ENCODE results near the gene GPR68.
"Not testable (repeated sequence)": the region's sequence is repeated elsewhere in the genome, so short reads cannot be mapped to it uniquely, and the experiment has no call there.

The GPR68 gene

DNA sequence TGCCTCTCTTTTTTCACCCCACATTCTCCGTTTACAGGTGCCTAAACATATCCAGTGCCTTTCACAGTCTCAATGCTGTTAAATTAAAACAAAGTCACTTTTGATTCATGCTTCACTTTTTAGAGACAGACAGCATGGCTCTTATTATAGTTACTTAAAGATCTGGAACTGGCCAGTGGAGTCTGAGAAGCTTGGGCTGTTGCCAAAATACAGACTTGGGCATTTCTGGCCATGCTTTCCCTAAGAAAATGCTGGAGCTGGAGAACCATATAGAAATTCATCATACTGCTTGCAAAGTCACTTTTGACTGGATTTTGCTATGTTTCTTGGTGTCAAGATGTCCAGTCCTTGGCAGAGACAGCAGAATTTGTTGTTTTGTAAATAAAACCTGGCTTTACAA, 12.2 kb upstream of the GPR68 start:
- in situ Hi-C loops (cut with HindIII; ENCODE audit: low sequenced_read_pairs), result no loop called here

DNA sequence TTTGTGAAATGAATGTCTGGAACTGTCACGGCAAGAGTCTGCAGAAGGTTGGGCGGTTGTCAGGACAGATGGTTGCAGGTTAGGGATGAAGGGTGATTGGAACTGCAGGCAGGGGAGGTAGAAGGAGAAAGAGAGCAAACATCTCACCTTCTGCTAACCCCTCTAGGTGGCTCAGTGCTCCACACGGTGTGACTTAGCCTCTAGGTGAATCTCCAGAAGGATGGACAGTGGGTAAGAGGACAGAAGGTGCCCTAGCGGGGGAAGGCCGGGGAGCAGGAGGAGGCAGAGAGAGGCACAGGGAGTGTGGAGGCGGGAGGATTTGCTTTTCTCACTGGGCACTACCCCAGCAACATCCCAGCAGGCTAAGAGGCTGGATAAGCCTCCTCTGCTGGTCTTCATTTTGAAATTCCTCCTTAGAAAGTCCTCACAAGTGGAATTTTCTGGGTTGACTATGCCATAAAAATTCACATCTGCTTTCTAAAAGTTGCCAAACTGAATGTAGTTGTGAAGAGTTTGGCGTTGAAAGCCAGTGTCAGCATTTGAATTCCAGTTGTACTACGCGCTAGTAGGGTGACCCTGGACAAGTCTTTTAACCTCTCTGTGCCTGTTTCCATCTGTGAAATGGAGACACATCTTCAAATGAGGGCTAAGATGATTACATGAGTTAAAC, 10.7 kb upstream of the GPR68 start:
- in situ Hi-C loops (cut with HindIII; ENCODE audit: low sequenced_read_pairs), result no loop called here

DNA sequence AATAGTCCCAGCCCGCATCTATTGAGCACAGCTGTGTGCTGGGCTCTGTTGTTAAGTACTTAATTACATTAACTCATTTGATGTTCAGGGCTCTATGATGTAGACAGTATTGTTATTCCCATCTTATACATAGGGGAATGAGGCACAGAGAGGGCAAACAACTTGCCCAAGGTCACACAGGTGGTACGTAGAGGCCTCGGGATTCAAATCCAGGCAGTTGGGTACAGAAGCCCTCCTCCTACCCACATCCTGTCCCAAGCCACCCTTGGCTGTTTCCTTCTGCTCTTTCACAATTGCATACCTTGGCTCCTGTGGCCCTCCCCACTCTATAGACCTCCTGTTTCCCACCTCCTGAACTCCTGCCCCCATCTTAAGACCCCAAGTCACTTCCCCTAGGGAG, 10.0 kb upstream of the GPR68 start:
- in situ Hi-C loops (cut with HindIII; ENCODE audit: low sequenced_read_pairs), result no loop called here

DNA sequence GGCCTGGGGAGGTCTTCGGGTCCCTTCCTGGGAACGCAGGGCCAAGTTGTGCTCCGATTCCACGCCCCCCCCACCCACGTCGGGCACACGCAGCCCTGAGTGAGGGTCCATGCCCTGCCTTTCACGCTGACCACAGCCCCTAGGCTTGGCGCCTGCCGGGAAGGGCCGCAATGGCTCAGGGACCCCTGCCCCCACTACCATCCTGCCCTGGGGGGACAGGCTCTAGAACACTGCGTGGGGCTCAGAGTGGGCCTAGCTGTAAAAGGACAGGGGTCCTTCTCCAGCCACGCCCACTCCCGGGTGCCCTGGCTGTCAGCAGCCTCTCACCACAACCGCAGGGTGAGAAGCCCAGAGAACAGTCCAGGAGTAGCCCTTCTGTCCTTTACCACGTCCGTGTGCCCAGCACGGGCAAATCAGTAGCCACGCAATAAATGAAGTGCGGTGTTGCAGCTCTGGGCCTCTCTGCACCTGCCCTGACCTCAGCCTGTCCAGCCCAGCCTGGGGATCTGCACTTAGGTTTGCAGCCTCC, 9.4 kb upstream of the GPR68 start:
- in situ Hi-C loops (cut with HindIII; ENCODE audit: low sequenced_read_pairs), result no loop called here

DNA sequence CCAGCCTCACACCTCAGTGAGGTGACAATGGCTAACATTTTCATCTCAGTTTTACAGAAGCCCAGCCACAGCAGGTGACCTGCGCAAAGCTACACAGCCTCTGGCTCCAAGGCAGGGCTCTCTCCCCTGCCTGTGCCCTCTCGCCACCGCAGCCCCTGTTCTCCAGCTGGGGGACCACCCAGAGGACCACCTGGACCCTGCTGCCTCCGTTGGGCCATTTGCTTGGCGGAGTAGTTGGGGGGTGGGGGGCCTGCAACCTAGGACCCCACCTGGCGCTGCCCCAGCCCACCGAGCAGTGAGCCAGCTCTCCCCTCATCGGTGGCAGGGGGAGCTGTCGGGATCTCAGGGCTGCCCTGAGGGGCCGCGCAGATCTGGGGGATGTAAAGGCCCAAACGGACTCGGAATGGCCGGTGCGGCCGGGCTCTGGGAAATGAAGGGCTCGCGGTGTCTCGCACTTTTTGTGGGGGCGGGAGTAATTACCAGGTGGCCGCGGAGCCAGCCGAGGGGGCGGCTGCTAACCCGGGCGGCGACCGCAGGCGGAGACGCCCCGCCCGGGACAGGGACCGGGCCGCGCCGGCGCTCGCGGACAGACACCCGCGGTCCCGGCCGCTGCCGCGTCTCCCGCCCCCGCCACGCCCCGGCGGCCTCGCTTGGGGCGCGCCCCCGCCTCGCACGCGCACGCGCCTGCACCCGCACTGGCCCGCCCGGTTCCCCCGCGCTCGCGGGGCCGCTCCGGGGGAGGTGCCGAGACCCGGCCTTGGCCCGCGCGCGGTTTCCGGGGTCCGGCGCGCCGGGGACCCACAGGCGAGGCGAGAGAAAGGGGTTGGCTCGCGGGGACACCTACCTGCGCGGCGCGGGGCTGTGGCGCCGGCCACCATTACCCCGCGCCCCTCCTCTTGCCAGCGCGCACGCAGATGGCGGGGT, 8.6 kb upstream of the GPR68 start:
- in situ Hi-C loops (cut with HindIII; ENCODE audit: low sequenced_read_pairs), result no loop called here

DNA sequence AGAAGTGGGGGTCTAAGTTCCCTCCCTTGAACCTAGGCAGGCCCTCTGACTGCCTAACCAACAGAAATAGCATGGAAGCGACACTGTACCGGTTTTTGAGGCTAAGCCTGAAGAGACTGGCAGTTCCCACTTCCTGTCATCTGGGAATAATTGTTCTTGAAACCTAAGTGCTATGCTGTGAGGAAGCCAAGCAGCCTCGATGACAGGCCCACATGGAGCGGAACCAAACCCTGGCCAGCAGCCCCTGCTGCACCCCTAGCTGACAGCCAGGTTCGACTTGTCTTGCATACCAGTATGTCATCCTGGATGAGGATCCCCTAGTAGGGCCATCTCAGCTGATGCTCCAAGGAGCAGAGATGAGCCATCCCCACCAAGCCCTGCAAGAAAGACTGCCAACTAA, 6.4 kb upstream of the GPR68 start:
- in situ Hi-C loops (cut with HindIII; ENCODE audit: low sequenced_read_pairs), result no loop called here

DNA sequence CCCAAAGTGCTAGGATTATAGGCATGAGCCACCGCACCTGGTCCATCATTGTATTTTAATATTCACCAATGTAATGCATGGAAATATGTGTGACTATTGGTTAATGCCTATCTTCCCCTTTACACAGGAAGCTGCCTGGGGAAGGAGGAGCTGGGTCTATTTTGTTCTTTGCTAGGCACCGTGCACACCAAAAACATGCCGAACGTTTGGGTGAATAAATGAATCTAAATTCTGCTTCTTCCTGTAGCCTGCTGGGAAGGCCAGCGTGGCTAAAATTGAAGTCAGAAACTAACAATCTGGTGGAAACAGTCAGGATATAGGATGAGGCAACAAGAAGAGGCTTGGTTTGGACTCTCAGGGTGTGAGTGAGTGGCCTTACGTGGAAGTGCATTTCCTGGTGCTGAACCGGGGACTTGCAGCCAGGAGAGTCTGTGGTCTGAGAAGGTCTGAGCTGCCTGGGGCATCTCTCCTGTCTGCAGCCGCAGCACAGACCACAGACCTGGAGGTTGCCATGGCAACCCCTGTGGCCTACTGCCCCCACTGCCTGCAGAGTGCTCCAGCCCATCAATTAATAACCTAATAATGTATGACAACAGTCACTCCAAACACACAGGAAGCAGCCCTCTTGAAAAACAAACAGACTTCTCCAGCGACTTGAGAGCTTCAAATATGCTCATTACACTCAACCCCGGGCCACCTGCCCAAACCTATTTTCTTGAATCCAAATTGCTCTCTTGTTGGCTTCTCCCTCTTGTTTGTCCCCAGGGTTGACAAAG, 5.5 kb upstream of the GPR68 start:
- in situ Hi-C loops (cut with HindIII; ENCODE audit: low sequenced_read_pairs), result no loop called here

DNA sequence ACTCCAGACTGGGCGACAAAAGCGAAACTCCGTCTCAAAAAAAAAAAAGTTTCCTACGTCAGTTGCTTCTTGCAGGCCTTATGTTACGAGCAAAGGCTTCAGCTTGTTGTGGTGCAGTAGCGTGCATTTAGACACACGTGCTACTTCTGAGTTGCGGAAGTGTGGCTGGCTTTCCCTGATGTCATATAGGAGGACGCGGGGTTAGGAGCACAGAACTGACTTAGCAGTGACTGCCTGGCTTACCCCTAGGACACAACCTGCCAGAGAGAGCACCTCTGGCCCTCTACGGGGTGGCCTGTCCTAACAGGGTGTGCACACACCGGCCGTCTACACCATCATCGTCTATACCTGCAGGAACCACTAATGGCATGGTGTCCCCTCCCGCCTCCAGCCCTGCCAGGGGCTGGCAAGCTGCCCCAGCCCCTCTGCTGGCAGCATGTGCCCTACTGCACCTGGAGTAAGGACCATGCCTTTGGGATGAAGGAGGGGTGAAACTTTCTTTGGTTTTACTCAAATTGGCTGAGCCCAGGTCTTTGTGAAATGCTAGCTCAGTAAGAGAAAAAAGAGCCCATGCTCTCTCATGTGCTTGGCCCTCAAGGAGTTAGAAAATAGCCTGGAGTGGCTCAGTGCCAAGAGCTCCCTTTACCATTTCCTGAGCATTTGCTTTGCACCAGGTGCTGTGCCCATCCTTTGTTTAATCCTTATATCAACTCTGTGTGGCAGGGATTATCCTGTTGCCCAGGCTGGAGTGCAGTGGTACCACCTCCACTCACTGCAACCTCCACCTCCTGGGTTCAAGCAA, 1.7 kb upstream of the GPR68 start:
- in situ Hi-C loops (cut with HindIII; ENCODE audit: low sequenced_read_pairs), result no loop called here

DNA sequence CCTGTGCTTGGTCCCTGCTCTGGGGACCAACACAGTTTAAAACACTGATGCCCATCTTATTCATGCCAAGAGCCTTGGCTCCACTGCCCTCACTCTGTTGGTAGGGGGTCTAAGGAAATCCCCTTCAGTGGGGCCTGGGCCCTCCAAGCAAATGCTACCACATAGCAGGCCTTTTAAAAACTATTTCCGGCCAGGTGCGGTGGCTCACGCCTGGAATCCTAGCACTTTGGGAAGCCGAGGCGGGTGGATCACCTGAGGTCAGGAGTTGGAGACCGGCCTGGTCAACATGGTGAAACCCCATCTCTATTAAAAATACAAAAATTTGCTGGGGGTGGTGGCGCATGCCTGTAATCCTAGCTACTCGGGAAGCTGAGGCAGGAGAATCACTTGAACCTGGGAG, 1.1 kb upstream of the GPR68 start:
- in situ Hi-C loops (cut with HindIII; ENCODE audit: low sequenced_read_pairs), result not testable (repeated sequence)

DNA sequence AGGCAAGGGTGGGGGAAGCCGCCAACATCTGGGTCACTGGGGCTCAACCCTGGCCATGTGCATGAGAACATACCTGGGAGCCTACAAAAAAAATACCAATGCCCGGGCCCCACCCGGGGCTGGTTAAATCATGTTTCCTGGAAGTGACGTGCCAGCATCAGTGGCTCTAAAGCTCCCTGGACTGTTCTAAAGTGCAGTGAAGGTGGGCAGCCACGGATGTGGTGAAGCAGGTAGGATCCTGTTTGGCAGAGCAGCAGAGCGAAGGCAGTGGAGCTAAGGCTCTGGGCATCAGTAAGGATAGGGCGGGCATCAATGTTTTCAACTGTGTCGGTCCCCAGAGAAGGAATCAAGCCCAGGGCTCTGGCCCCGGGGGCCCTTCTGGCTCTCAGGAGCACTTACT, 525 bp upstream of the GPR68 start:
- in situ Hi-C loops (cut with HindIII; ENCODE audit: low sequenced_read_pairs), result no loop called here

DNA sequence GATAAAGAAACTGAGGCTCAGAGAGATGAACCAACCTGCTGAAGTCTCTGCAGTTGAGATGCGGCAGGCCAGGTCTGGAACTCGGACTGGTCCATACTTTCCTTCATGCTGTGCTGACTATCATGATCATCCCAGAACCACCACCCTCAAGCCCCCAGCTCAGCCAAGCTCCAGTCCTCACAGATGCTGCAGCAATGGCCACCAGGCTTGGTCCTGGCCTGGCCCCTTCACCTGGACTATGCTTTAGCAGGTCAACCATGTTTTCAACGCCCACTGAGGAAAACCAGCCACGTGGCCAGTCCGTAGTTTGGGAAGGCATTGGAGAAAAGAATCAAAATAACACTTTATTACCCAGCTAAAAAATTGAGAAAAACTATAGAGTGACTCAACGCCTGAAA, 1.4 kb downstream of the GPR68 start:
- in situ Hi-C loops (cut with HindIII; ENCODE audit: low sequenced_read_pairs), result no loop called here

DNA sequence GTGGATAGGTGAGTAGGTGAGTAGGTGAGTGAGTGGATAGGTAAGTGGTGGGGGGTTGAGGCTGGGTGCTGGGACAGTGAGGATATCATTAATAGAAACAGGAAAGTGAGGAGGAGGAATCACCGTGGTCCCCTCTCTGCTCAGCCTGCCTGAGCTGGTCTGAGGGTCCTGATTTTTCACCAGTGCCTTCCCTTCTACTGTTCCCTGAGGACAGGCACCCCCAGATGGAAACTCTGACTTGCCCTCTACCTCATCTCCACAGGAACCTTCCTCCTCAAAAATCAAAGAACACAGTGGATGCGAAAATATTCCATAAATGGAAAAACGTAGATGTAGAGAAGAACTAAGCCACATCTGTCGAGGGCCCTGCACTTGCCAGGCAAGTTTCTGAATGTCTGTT, 1.9 kb downstream of the GPR68 start:
- in situ Hi-C loops (cut with HindIII; ENCODE audit: low sequenced_read_pairs), result no loop called here

DNA sequence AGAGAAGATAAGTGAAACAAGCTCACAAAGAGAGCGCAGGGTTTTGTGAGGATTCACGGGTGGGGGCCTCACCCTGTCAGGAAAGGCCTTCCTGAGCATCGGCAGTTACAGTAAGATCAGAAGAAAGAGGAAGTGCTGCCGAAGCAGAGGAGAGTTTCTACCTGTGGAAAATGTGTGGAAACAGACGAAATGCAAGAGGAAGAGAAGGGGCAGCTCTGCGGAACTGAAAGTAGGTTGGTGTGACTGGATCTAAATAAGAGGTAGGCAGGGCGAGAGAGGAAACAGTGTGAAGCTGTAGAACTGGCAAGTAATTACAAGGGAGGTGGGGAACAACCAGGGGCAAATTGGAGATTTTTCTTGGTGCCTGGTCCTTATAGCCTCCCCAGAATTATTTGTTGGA, 2.6 kb downstream of the GPR68 start:
- in situ Hi-C loops (cut with HindIII; ENCODE audit: low sequenced_read_pairs), result no loop called here

DNA sequence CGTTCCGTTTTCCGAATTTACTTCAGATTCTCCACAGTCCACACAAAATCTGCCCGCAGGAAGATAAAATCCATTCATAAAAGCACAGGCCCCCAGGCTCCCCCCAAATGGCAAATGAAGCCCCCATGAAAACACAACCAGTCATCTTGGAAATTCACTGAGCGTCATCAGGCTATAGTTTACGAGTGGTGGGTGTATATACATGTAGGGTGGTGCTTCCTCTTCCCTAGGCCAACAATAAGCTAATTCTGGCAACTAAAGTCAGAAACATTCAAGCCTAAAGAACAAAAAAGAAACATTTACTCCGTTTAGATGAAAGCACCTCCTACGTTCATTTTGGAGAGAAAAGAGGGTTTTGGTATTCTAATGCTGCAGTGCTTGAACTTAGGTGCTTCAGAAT, 5.8 kb downstream of the GPR68 start:
- in situ Hi-C loops (cut with HindIII; ENCODE audit: low sequenced_read_pairs), result no loop called here

DNA sequence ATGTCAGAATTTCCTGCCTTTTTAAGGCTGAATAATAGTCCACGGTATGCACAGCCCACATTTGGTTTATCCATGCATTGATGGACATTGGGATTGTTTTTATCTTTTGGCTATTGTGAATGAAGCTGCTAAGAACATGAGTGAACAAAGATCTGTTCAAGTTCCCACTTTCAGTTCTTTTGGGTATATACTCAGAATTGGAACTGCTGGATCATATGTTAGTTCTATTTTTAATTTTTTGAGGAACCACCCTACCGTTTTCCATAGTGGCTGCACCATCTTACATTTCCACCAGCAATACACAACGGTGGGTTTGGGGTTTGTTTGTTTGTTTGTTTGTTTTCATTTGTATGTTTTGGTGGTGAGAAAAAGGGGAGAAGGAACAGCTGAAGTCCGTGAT, 6.4 kb downstream of the GPR68 start:
- in situ Hi-C loops (cut with HindIII; ENCODE audit: low sequenced_read_pairs), result no loop called here

DNA sequence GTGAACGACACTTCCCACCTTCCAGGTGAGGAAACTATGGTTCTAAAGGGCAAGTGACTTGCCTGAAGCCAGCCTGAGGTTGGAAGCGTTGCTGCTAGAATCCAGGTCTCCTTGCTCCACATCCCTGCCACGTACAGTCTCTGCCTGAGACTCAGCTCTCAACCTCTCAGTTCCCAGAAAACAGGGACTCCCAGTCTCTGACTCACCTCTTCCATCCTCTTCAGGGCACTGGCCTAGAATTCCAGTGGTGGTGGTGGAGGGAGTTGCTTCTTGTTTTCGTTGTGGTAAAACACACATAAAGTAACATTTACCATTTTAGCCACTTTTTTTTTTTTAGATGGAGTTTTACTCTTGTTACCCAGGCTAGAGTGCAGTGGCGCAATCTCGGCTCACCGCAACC, 7.3 kb downstream of the GPR68 start:
- in situ Hi-C loops (cut with HindIII; ENCODE audit: low sequenced_read_pairs), result no loop called here

DNA sequence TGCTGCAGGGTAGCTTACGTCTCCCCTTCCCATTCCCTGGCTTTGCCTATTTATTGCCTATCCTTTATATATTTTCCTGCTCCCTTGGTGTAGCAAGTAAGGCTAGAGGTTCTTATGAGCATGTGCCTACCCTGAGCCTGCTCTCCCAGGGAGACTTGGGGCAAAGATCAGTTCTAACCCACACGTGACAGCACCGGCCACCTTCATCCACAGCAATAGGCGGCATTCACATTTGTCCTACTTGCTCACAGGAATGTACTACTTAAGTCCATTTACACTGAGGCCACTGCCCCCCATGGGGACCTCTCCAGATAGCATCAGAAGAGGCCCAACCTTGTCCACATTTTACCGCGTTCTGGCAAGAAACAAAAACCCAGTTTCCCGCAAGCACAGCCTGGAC, 8.7 kb downstream of the GPR68 start:
- in situ Hi-C loops (cut with HindIII; ENCODE audit: low sequenced_read_pairs), result no loop called here

DNA sequence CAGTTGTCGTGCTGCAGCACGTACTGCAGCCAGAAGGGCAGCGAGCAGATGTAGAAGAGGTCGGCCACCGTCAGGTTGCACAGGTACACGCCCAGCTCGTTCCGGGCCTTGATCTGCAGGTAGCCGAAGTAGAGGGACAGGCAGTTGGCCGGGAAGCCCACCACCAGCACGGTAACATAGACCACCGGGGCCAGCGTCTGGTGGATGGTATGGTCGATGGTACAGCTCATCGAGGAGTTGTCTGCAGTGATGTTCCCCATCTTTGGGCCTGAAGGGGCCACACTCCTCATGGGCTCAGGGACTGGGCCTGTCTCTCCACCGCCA, 9.8 kb downstream of the GPR68 start:
- in situ Hi-C loops (cut with HindIII; ENCODE audit: low sequenced_read_pairs), result no loop called here

DNA sequence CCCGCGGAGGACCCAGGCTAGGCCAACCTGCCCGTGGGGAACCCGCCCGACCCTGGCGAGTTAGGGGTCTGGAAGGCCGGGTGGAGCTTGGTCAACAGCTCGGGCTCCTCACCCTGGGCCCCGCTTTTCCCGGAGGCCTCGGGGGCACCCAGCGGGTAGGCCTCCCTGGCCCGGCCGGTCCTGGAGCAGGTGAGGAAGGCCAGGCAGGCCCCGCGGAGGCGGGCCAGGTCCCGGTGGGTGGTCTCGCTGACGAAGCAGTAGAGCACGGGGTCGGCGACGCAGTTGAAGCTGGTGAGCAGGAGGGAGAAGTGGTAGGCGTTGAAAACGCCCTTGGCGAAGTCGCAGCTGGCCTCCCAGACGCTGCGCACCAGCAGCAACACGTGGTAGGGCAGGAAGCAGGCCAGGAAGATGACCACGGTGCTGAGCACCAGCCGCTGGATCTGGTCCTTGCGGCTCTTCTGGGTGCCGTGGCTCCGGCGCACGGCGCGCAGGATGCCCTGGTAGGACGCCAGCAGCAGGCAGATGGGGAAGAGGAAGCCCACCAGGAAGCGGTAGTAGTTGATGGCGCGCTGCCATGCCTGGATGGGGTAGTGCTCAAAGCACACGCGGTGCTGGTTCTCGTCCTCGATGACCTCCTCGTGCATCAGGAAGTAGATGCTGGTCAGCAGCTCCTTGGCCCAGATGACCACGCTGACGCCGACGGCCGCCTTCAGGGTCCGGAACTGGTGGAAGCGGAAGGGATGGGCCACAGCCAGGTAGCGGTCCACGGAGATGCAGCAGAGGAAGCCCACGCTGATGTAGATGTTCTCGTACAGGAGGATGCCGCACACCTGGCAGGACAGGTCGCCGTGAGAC, 10.3 kb downstream of the GPR68 start:
- in situ Hi-C loops (cut with HindIII; ENCODE audit: low sequenced_read_pairs), result no loop called here

DNA sequence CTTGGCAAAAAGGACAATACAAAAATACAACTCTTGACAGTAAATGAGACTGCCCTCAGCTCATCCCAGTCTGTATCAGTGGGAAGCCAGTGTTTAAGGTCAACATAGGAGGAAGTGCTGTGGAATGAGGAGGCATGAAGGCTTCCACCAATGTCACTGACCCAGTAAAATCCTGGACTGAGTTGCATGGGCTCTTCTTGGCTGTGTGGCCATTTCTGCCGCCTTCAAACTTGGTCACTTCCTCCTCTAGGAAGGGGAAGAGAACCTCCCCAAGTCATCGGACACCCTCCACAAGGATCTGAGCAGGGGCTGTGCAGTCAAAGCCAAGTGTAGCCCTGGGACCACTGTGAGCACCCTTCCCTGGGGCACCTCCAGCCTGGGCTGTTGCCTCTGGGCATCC, 11.9 kb downstream of the GPR68 start:
- in situ Hi-C loops (cut with HindIII; ENCODE audit: low sequenced_read_pairs), result no loop called here
